D721Med (cell line): Measurements from ENCODE around the gene CHRNA9.

Experiments
- DNase-seq: peaks from one replicate; pipeline ENCODE4 v3.0.0; 2011; ENCODE audit warnings: low spot score; ENCODE audit not compliant: insufficient read length
- FAIRE-seq: peaks from 2 replicates; lab custom pipeline; 2011; peaks lifted over from hg19 to GRCh38; lab: Jason Lieb, UNC
- TF ChIP-seq, protein P1 (sequence below): IDR thresholded peaks from 2 replicates; pipeline ENCODE4 v1.5.1; 2012; ENCODE audit warnings: mild to moderate bottlenecking, control low read depth; ENCODE audit not compliant: insufficient read depth; ENCODE audit errors: missing control alignments

CHRNA9 gene

DNA sequence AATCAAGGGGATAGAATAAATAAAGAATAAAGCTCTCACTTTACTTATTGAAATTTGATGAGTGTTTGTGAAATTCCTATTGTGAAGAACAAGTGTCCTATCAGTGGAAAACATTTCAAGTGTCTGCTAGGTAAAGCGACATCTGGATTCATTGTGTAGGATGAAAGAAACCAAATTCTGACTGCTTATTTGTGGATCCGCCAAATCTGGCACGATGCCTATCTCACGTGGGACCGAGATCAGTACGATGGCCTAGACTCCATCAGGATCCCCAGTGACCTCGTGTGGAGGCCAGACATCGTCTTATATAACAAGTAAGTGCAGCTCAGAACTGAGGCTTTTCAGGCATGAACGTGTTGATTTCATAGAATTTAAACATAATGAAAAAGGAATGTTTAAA is 1.9 kb downstream of the CHRNA9 start:
- TF ChIP-seq, protein P1, sequence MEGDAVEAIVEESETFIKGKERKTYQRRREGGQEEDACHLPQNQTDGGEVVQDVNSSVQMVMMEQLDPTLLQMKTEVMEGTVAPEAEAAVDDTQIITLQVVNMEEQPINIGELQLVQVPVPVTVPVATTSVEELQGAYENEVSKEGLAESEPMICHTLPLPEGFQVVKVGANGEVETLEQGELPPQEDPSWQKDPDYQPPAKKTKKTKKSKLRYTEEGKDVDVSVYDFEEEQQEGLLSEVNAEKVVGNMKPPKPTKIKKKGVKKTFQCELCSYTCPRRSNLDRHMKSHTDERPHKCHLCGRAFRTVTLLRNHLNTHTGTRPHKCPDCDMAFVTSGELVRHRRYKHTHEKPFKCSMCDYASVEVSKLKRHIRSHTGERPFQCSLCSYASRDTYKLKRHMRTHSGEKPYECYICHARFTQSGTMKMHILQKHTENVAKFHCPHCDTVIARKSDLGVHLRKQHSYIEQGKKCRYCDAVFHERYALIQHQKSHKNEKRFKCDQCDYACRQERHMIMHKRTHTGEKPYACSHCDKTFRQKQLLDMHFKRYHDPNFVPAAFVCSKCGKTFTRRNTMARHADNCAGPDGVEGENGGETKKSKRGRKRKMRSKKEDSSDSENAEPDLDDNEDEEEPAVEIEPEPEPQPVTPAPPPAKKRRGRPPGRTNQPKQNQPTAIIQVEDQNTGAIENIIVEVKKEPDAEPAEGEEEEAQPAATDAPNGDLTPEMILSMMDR, result no peak
- FAIRE-seq, result peak; percentile 29
- DNase-seq, result no peak

DNA sequence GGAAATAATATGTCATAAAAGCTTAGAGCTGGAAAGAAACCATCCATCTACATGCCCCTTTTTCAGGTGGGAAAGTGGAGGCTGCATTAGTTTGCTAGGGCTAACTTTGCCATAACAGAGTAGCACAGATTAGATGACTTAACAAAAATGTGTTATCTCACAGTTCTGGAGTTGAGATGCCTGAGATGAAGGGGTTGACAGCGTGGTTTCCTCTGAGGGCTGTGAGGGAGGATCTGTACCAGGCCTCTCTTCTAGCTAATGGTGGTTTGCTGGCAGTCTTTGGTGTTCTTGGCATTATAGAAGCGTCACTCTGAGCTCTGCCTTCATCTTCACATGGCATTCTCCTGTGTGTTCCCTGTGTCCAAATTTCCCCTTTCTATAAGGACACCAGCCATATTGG is 2.4 kb downstream of the CHRNA9 start:
- no peak for FAIRE-seq
- DNase-seq, result no peak
- TF ChIP-seq, protein P1, result no peak

DNA sequence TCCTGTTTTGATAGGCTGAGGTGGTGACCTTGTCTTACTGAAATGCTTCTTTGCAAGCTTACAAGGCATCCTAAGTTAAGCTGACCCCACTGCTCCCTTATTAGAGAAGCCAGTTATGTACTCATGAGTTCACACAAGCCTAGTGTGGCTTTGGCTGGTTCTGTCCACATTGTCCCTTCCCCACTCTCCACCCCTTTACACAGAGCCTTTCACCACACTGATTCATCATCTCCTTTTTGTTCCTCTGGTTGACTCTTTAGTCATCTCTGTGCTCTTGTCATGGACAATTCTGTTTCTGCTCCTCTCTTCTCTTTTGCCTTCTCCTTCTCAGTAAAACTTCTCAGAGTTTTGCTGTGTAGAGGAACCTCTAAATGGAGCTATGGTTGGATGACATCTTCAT is 4.9 kb downstream of the CHRNA9 start:
- no peak for DNase-seq
- FAIRE-seq, result no peak
- TF ChIP-seq, protein P1, result no peak

DNA sequence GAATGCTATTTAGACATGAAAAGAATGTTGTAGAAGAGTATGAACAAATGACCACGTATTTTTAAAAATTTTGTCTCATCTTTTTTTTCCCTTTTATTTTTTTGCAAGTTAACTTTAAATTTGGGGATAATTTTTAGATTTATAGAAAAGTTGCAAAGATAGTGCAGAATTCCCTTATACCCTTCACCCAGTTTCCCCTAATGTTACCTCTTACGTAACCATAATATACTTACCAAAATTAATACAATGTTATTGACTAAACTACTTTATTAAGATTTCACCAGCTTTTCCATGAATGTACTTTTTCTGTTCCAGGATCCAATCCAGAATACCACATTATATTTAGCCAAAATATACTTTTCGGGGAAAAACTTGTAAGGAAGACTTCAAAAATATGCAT is 12.3 kb downstream of the CHRNA9 start:
- FAIRE-seq, result no peak
- TF ChIP-seq, protein P1, result no peak
- DNase-seq, result no peak

DNA sequence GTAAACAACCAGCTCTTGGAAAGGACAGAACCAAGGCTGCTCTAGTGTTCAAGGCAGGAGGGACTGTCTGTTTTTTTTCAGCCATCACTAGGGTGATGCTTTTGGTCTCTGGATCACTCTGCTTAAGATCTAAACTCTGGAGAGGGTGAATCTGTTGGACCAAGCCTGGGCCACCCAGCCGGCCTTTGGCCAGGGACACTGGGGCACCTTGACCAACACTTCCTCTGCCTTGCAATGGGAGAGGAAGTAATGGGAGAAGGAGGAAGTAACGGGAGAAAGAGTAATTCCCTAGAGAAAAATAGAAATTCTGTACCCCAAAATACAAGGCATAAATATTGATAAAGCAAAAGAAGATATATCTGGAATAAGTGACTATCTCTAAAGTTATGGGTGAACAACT is 12.9 kb downstream of the CHRNA9 start:
- DNase-seq (no peak), FAIRE-seq (no peak)
- TF ChIP-seq, protein P1, result no peak

DNA sequence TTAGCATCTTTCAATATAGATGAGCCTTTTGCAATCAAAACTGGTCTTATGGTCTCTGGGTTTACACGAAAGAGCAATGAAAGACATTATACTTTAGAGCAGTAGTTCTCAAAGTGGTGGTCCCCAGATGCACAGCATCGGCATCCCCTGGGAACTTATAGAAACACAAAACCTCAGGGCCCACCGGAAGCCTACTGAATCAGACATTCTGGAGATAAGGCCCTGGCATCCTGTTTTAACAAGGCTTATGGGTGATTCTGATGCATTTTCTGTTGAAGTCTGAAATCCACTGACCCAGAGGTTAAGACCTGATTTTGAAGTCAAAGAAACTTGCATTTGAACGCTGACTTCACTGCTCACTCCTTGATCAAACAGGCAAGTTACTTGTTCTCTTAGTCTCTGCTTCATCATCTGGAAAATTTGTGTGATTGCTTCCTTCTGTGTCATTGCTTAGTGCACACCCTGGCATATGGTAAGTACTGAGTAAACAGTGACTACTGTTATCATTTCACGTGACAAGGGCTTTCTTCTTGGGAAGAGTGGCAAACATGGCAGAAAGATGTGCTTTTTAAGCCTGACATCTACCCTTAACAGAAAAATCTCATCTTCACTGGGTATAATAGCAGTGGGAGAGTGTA is 14.5 kb downstream of the CHRNA9 start:
- TF ChIP-seq, protein P1, result no peak
- FAIRE-seq (no peak), DNase-seq (no peak)

DNA sequence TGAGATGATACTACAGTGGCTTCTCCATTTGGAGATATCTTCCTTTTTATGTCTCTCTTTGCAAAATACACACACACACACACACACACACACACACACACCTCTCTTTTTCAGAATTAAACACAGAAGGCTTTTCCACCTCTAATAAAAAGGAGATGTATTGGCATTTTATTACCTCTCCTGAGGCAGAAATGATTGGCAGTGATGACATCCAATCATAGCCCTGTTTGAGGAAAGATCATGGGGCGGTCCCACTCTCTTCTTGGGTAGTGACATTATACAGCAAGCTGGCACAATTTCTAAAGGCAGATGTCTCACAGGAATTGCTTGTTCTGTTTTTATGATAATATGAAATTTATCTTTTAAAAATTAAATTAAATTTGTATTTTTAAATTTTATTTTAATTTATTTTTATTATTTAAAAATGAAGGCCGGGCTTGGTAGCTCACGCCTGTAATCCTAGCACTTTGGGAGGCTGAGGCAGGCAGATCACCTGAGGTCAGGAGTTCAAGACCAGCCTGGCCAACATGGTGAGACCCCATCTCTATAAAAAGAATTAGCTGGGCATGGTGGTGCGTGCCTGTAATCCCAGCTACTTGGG is 15.6 kb downstream of the CHRNA9 start:
- FAIRE-seq, result no peak
- TF ChIP-seq, protein P1, result no peak
- no peak for DNase-seq
